Measurements from ENCODE around the gene TEX30.
"Not testable (repeated sequence)": the region's sequence is repeated elsewhere in the genome, so short reads cannot be mapped to it uniquely, and the experiment has no call there.

Gene TEX30

GRCh38 chr13:102793611-102794355 is 20.2 kb upstream of the TEX30 start:
- TF ChIP-seq CTCF (IDR thresholded peaks at IDR 0.05; ENCODE audit: low read depth, low read length): no peak
- no peak for DNase-seq (ENCODE audit: extremely low read depth, low read depth)

- DNase-seq (ENCODE audit: extremely low read depth, low read depth): no peak
- no peak for TF ChIP-seq CTCF (IDR thresholded peaks at IDR 0.05; ENCODE audit: low read depth, low read length)
Measured at GRCh38 chr13:102792396-102792795, 18.8 kb upstream of the TEX30 start.

GRCh38 chr13:102788683-102789082 is 15.1 kb upstream of the TEX30 start:
- TF ChIP-seq CTCF (IDR thresholded peaks at IDR 0.05; ENCODE audit: low read depth, low read length): no peak
- DNase-seq (ENCODE audit: extremely low read depth, low read depth): no peak

GRCh38 chr13:102784483-102784882 is 10.9 kb upstream of the TEX30 start:
- no peak for TF ChIP-seq CTCF (IDR thresholded peaks at IDR 0.05; ENCODE audit: low read depth, low read length)
- no peak for DNase-seq (ENCODE audit: extremely low read depth, low read depth)

- no peak for TF ChIP-seq CTCF (IDR thresholded peaks at IDR 0.05; ENCODE audit: low read depth, low read length)
- no peak for DNase-seq (ENCODE audit: extremely low read depth, low read depth)
Measured at GRCh38 chr13:102781591-102781990, 8.0 kb upstream of the TEX30 start.

- not testable (repeated sequence) for DNase-seq (ENCODE audit: extremely low read depth, low read depth)
Measured at GRCh38 chr13:102780656-102781055, 7.1 kb upstream of the TEX30 start.

- TF ChIP-seq CTCF (IDR thresholded peaks at IDR 0.05; ENCODE audit: low read depth, low read length): no peak
- no peak for DNase-seq (ENCODE audit: extremely low read depth, low read depth)
Measured at GRCh38 chr13:102779436-102780159, 6.0 kb upstream of the TEX30 start.

Measured in AG09319 (cell line).